ENCODE measurements around the gene FARP2. TPM values are rescaled to one million over a fixed set of nuclear protein-coding genes. Genes with fewer than 3 reads are reported as not detected.

The FARP2 gene
- total RNA-seq, 1 donor: 41.3 TPM

GRCh38 chr2:241325257-241325656 is 30.8 kb upstream of the FARP2 start:
- no peak overlapping the region for H3K4me2 ChIP-seq (ENCODE audit: insufficient read depth, low read length)
- DNase-seq (ENCODE audit: insufficient read length, low spot score, missing footprints): no peak
- H3K9me3 ChIP-seq (ENCODE audit: low read depth, low read length): no peaks in the 10 kb centered on the region
- no peak for TF ChIP-seq CTCF (IDR thresholded peaks at IDR 0.05; ENCODE audit: extremely low read depth, low read depth, low read length)
- peaks cover 36% of the 10 kb centered on the region for H3K36me3 ChIP-seq (ENCODE audit: insufficient read depth, low read length)
- H3K27ac ChIP-seq (ENCODE audit: low read depth, low read length): no peak overlapping the region
- H2AFZ ChIP-seq (ENCODE audit: low read length): no peak overlapping the region
- no peaks in the 10 kb centered on the region for H3K27me3 ChIP-seq (ENCODE audit: insufficient read depth, low read length)
- peaks cover 23% of the 10 kb centered on the region for H3K4me1 ChIP-seq (ENCODE audit: insufficient read depth, low read length)
- peaks cover 97% of the 10 kb centered on the region for H3K79me2 ChIP-seq (ENCODE audit: insufficient read depth, low read length)
- no peak overlapping the region for H3K4me3 ChIP-seq (ENCODE audit: insufficient read depth, low read length)
- peaks cover 44% of the 10 kb centered on the region for H4K20me1 ChIP-seq (ENCODE audit: insufficient read depth, low read length)

GRCh38 chr2:241329669-241330615 is 26.1 kb upstream of the FARP2 start:
- peaks cover 59% of the 10 kb centered on the region for H3K36me3 ChIP-seq (ENCODE audit: insufficient read depth, low read length)

GRCh38 chr2:241330616-241330981 is 25.5 kb upstream of the FARP2 start:
- TF ChIP-seq CTCF (IDR thresholded peaks at IDR 0.05; ENCODE audit: extremely low read depth, low read depth, low read length): no peak
- Histone ChIP-seq H3K4me1 (ENCODE audit: insufficient read depth, low read length) (no peaks in the 10 kb centered on the region), H4K20me1 (ENCODE audit: insufficient read depth, low read length) (peaks cover 15% of the 10 kb centered on the region), H3K36me3 (ENCODE audit: insufficient read depth, low read length) (peaks cover 60% of the 10 kb centered on the region), H2AFZ (ENCODE audit: low read length) (no peak overlapping the region), H3K9me3 (ENCODE audit: low read depth, low read length) (no peaks in the 10 kb centered on the region), H3K27me3 (ENCODE audit: insufficient read depth, low read length) (no peaks in the 10 kb centered on the region), H3K4me3 (ENCODE audit: insufficient read depth, low read length) (no peak overlapping the region), H3K79me2 (ENCODE audit: insufficient read depth, low read length) (peaks cover 92% of the 10 kb centered on the region), H3K27ac (ENCODE audit: low read depth, low read length) (no peak overlapping the region), H3K4me2 (ENCODE audit: insufficient read depth, low read length) (no peak overlapping the region)
- no peak for DNase-seq (ENCODE audit: insufficient read length, low spot score, missing footprints)

More at GRCh38 chr2:241329669-241330615, 26.1 kb upstream of the FARP2 start:
- no peaks in the 10 kb centered on the region for H3K4me1 ChIP-seq (ENCODE audit: insufficient read depth, low read length)
- H3K27ac ChIP-seq (ENCODE audit: low read depth, low read length): no peak overlapping the region
- TF ChIP-seq CTCF (IDR thresholded peaks at IDR 0.05; ENCODE audit: extremely low read depth, low read depth, low read length): no peak
- no peaks in the 10 kb centered on the region for H3K9me3 ChIP-seq (ENCODE audit: low read depth, low read length)
- H3K4me2 ChIP-seq (ENCODE audit: insufficient read depth, low read length): no peak overlapping the region
- no peaks in the 10 kb centered on the region for H3K27me3 ChIP-seq (ENCODE audit: insufficient read depth, low read length)
- H3K4me3 ChIP-seq (ENCODE audit: insufficient read depth, low read length): no peak overlapping the region
- H3K79me2 ChIP-seq (ENCODE audit: insufficient read depth, low read length): peaks cover 92% of the 10 kb centered on the region
- peaks cover 17% of the 10 kb centered on the region for H4K20me1 ChIP-seq (ENCODE audit: insufficient read depth, low read length)
- no peak for DNase-seq (ENCODE audit: insufficient read length, low spot score, missing footprints)
- H2AFZ ChIP-seq (ENCODE audit: low read length): no peak overlapping the region

GRCh38 chr2:241334813-241335212 is 21.3 kb upstream of the FARP2 start:
- Histone ChIP-seq H3K27me3 (ENCODE audit: insufficient read depth, low read length) (no peaks in the 10 kb centered on the region), H3K27ac (ENCODE audit: low read depth, low read length) (no peak overlapping the region), H3K4me3 (ENCODE audit: insufficient read depth, low read length) (no peak overlapping the region), H3K4me1 (ENCODE audit: insufficient read depth, low read length) (peaks cover 4% of the 10 kb centered on the region), H3K79me2 (ENCODE audit: insufficient read depth, low read length) (peaks cover 77% of the 10 kb centered on the region), H2AFZ (ENCODE audit: low read length) (no peak overlapping the region), H4K20me1 (ENCODE audit: insufficient read depth, low read length) (peaks cover 10% of the 10 kb centered on the region), H3K36me3 (ENCODE audit: insufficient read depth, low read length) (peaks cover 72% of the 10 kb centered on the region), H3K4me2 (ENCODE audit: insufficient read depth, low read length) (no peak overlapping the region), H3K9me3 (ENCODE audit: low read depth, low read length) (no peaks in the 10 kb centered on the region)
- no peak for TF ChIP-seq CTCF (IDR thresholded peaks at IDR 0.05; ENCODE audit: extremely low read depth, low read depth, low read length)
- DNase-seq (ENCODE audit: insufficient read length, low spot score, missing footprints): no peak
